ENCODE measurements around the gene RFESD.

The RFESD gene

GRCh38 chr5:95646569-95647431, at the start of gene RFESD:
TSS of gene RFESD (plus strand) at chr5:95646777. CDS start at chr5:95652272, 5,495 bp downstream.
- Histone ChIP-seq H3K9ac (ENCODE audit: insufficient read length) (peak within 1 kb of the TSS; percentile 74), H3K9me3 (ENCODE audit: low read depth, low read length) (no peaks in the 10 kb centered on the region), H3K4me3 (peak within 1 kb of the TSS; percentile 84), H3K36me3 (ENCODE audit: insufficient read depth, low read length) (no peaks in the 10 kb centered on the region), H3K27ac (no peak within 1 kb of the TSS)
- no peak for DNase-seq (ENCODE audit: low read depth, low spot score)
- peak; percentile 76 for TF ChIP-seq POLR2AphosphoS5 (IDR thresholded peaks at IDR 0.05; ENCODE audit: borderline replicate concordance, low read depth, low read length)
- TF ChIP-seq EZH2 (IDR thresholded peaks at IDR 0.05): no peak
- no peak for TF ChIP-seq FOXP2 (optimal IDR thresholded peaks at IDR 0.05; ENCODE audit: control extremely low read depth, extremely low read length, insufficient read depth)

- Histone ChIP-seq H3K36me3 (ENCODE audit: insufficient read depth, low read length) (no peaks in the 10 kb centered on the region), H3K9me3 (ENCODE audit: low read depth, low read length) (no peaks in the 10 kb centered on the region), H3K27ac (no peak overlapping the region), H3K4me3 (no peak overlapping the region), H3K9ac (ENCODE audit: insufficient read length) (no peak overlapping the region)
- no peak for DNase-seq (ENCODE audit: low read depth, low spot score)
- TF ChIP-seq POLR2AphosphoS5 (IDR thresholded peaks at IDR 0.05; ENCODE audit: borderline replicate concordance, low read depth, low read length) (no peak), EZH2 (IDR thresholded peaks at IDR 0.05) (no peak), FOXP2 (optimal IDR thresholded peaks at IDR 0.05; ENCODE audit: control extremely low read depth, extremely low read length, insufficient read depth) (no peak)
Measured at GRCh38 chr5:95599252-95599651, 47.3 kb upstream of the RFESD start.

DNA sequence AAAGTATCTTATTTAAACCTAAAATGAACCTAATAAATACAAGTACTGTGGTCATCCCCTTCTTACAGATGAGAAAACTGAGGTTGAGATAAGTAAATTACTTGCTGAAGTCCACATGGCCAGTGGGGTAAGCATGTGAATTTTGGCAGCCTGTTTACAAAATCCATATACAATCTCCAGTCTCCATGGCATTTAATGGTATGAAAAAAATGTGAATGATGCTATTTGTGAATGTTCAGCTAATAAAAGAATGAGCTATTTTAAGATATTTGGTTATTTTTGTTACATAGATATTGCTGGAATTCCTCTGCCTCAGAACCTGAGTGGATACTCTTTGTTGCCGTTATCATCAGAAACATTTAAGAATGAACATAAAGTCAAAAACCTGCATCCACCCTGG, 46.0 kb upstream of the RFESD start:
- Histone ChIP-seq H3K9me3 (ENCODE audit: low read depth, low read length) (no peaks in the 10 kb centered on the region), H3K36me3 (ENCODE audit: insufficient read depth, low read length) (no peaks in the 10 kb centered on the region), H3K27ac (no peak overlapping the region), H3K4me3 (no peak overlapping the region), H3K9ac (ENCODE audit: insufficient read length) (no peak overlapping the region)
- no peak for DNase-seq (ENCODE audit: low read depth, low spot score)
- TF ChIP-seq FOXP2 (optimal IDR thresholded peaks at IDR 0.05; ENCODE audit: control extremely low read depth, extremely low read length, insufficient read depth) (no peak), EZH2 (IDR thresholded peaks at IDR 0.05) (no peak), POLR2AphosphoS5 (IDR thresholded peaks at IDR 0.05; ENCODE audit: borderline replicate concordance, low read depth, low read length) (no peak)

DNA sequence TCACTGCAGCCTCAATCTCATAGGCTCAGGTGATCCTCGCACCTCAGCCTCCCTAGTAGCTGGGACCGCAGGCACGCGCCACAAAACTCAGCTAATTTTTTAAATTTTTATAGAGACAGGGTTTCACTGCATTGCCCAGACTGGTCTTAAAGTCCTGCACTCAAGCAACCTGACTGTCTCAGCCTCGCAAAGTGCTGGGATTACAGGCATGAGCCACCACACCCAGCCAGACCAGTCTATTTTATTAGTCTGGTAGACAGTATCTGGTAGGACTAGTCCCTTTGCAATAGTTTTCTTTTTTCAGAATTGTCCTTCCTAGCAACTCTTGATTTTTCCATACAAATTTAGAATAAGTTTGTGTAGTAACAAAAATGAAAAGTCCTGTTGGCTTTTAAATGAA, 40.8 kb upstream of the RFESD start:
- Histone ChIP-seq H3K4me3 (no peak overlapping the region), H3K36me3 (ENCODE audit: insufficient read depth, low read length) (no peaks in the 10 kb centered on the region), H3K9me3 (ENCODE audit: low read depth, low read length) (no peaks in the 10 kb centered on the region), H3K27ac (no peak overlapping the region), H3K9ac (ENCODE audit: insufficient read length) (no peak overlapping the region)
- TF ChIP-seq EZH2 (IDR thresholded peaks at IDR 0.05) (no peak), FOXP2 (optimal IDR thresholded peaks at IDR 0.05; ENCODE audit: control extremely low read depth, extremely low read length, insufficient read depth) (no peak), POLR2AphosphoS5 (IDR thresholded peaks at IDR 0.05; ENCODE audit: borderline replicate concordance, low read depth, low read length) (no peak)
- DNase-seq (ENCODE audit: low read depth, low spot score): no peak

DNA sequence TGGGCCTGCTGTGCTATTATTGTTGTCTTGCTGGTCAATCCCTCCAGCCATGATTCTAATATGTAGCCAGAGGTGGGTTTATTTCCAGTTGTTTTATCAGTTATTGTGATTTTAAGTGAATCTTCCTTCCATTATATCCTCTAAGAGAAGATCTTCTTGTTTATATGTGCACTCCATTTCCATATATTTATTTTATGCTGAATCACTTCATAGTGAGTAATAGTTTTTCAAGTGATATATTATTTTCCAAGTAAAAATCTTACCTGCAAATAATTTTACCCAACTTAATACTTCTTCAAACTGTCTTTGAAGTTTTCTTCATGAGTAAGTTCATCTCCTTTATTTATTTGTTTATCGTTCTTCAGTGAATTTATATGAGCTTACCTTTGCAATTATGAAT, 40.2 kb upstream of the RFESD start:
- no peak overlapping the region for H3K27ac ChIP-seq
- H3K4me3 ChIP-seq: no peak overlapping the region
- no peak overlapping the region for H3K9ac ChIP-seq (ENCODE audit: insufficient read length)
- H3K9me3 ChIP-seq (ENCODE audit: low read depth, low read length): no peaks in the 10 kb centered on the region
- TF ChIP-seq POLR2AphosphoS5 (IDR thresholded peaks at IDR 0.05; ENCODE audit: borderline replicate concordance, low read depth, low read length) (no peak), EZH2 (IDR thresholded peaks at IDR 0.05) (no peak), FOXP2 (optimal IDR thresholded peaks at IDR 0.05; ENCODE audit: control extremely low read depth, extremely low read length, insufficient read depth) (no peak)
- H3K36me3 ChIP-seq (ENCODE audit: insufficient read depth, low read length): no peaks in the 10 kb centered on the region
- DNase-seq (ENCODE audit: low read depth, low spot score): no peak

GRCh38 chr5:95609711-95610110, 36.9 kb upstream of the RFESD start:
- H3K27ac ChIP-seq: no peak overlapping the region
- TF ChIP-seq POLR2AphosphoS5 (IDR thresholded peaks at IDR 0.05; ENCODE audit: borderline replicate concordance, low read depth, low read length) (no peak), FOXP2 (optimal IDR thresholded peaks at IDR 0.05; ENCODE audit: control extremely low read depth, extremely low read length, insufficient read depth) (no peak), EZH2 (IDR thresholded peaks at IDR 0.05) (no peak)
- H3K9me3 ChIP-seq (ENCODE audit: low read depth, low read length): peaks cover 3% of the 10 kb centered on the region; the same call in 1 of the 2 replicates
- no peak for DNase-seq (ENCODE audit: low read depth, low spot score)
- H3K4me3 ChIP-seq: no peak overlapping the region
- H3K36me3 ChIP-seq (ENCODE audit: insufficient read depth, low read length): no peaks in the 10 kb centered on the region
- H3K9ac ChIP-seq (ENCODE audit: insufficient read length): no peak overlapping the region

DNA sequence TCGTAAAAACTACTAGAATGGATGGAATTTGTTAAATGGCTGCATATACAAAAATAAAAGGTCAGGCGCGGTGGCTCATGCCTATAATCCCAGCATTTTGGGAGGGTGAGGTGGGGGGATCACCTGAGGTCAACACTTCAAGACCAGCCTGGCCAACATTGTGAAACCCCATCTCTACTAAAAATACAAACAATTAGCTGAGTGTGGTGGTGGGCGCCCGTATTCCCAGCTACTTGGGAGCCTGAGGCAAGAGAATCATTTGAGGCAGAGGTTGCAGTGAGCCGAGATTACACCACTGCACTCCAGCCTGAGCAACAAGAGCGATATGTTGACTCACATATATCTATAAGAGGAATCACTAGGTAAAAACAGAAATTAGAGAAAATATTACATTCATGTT, 36.0 kb upstream of the RFESD start:
- no peak overlapping the region for H3K4me3 ChIP-seq
- TF ChIP-seq POLR2AphosphoS5 (IDR thresholded peaks at IDR 0.05; ENCODE audit: borderline replicate concordance, low read depth, low read length) (no peak), FOXP2 (optimal IDR thresholded peaks at IDR 0.05; ENCODE audit: control extremely low read depth, extremely low read length, insufficient read depth) (no peak), EZH2 (IDR thresholded peaks at IDR 0.05) (no peak)
- H3K27ac ChIP-seq: no peak overlapping the region
- H3K36me3 ChIP-seq (ENCODE audit: insufficient read depth, low read length): no peaks in the 10 kb centered on the region
- DNase-seq (ENCODE audit: low read depth, low spot score): no peak
- no peak overlapping the region for H3K9ac ChIP-seq (ENCODE audit: insufficient read length)
- peaks cover 3% of the 10 kb centered on the region; the same call in 1 of the 2 replicates for H3K9me3 ChIP-seq (ENCODE audit: low read depth, low read length)

- Histone ChIP-seq H3K4me3 (no peak overlapping the region), H3K27ac (no peak overlapping the region), H3K9ac (ENCODE audit: insufficient read length) (no peak overlapping the region), H3K9me3 (ENCODE audit: low read depth, low read length) (peaks cover 3% of the 10 kb centered on the region; the same call in 1 of the 2 replicates), H3K36me3 (ENCODE audit: insufficient read depth, low read length) (no peaks in the 10 kb centered on the region)
- no peak for DNase-seq (ENCODE audit: low read depth, low spot score)
- no peak for TF ChIP-seq EZH2 (IDR thresholded peaks at IDR 0.05)
- no peak for TF ChIP-seq POLR2AphosphoS5 (IDR thresholded peaks at IDR 0.05; ENCODE audit: borderline replicate concordance, low read depth, low read length)
- no peak for TF ChIP-seq FOXP2 (optimal IDR thresholded peaks at IDR 0.05; ENCODE audit: control extremely low read depth, extremely low read length, insufficient read depth)
Measured at GRCh38 chr5:95611396-95611795, 35.2 kb upstream of the RFESD start.

Measured in SK-N-MC (cell line).